ENCODE results near the gene SCN8A.

SCN8A gene

GRCh38 chr12:51730745-51731144, 139.7 kb downstream of the SCN8A start:
- TF ChIP-seq, protein P1, sequence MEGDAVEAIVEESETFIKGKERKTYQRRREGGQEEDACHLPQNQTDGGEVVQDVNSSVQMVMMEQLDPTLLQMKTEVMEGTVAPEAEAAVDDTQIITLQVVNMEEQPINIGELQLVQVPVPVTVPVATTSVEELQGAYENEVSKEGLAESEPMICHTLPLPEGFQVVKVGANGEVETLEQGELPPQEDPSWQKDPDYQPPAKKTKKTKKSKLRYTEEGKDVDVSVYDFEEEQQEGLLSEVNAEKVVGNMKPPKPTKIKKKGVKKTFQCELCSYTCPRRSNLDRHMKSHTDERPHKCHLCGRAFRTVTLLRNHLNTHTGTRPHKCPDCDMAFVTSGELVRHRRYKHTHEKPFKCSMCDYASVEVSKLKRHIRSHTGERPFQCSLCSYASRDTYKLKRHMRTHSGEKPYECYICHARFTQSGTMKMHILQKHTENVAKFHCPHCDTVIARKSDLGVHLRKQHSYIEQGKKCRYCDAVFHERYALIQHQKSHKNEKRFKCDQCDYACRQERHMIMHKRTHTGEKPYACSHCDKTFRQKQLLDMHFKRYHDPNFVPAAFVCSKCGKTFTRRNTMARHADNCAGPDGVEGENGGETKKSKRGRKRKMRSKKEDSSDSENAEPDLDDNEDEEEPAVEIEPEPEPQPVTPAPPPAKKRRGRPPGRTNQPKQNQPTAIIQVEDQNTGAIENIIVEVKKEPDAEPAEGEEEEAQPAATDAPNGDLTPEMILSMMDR (IDR thresholded peaks at IDR 0.05), result no peak
- intact Hi-C loops (cut with DNase I; ENCODE audit: low total_unique reads), result no loop called here
- H3K27me3 ChIP-seq, result no peaks in the 10 kb centered on the region

GRCh38 chr12:51740536-51740935, 149.5 kb downstream of the SCN8A start:
- Histone ChIP-seq H3K27me3 (peaks cover 0 to 3% of the 10 kb centered on the region in 2 donors), H3K4me3 (no peak overlapping the region), H3K4me1 (no peaks in the 10 kb centered on the region), H3K9me3 (no peaks in the 10 kb centered on the region), H3K27ac (no peak overlapping the region), H3K36me3 (no peaks in the 10 kb centered on the region)
- no peak for DNase-seq
- TF ChIP-seq, protein P1 (IDR thresholded peaks at IDR 0.05), result no peak
- intact Hi-C loops (cut with DNase I; ENCODE audit: low total_unique reads), result no loop called here

More at GRCh38 chr12:51730745-51731144, 139.7 kb downstream of the SCN8A start:
- Histone ChIP-seq H3K4me3 (no peak overlapping the region), H3K36me3 (no peaks in the 10 kb centered on the region), H3K4me1 (no peaks in the 10 kb centered on the region), H3K27ac (no peak overlapping the region), H3K9me3 (no peaks in the 10 kb centered on the region)
- DNase-seq, result no peak

DNA sequence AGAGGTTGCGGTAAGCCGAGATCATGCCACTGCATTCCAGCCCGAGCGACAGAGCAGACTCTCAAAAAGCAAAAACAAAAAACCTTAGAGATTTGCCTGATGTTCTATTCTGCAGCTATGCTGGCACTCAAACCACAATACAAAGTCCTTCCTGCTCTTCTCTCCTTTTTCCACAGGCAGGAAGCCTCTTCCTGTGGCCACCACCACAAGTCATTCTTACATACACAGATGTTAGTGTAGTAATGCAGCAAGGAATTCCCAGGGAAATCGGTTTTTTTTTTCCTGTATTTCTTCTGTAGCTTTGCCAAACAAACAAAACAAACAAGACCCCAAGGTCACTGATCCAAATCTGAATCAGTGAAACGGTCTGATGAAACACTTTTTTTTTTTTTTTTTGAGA, 153.2 kb downstream of the SCN8A start:
- no peaks in the 10 kb centered on the region for H3K9me3 ChIP-seq
- H3K27ac ChIP-seq, result no peak overlapping the region
- H3K36me3 ChIP-seq, result no peaks in the 10 kb centered on the region
- TF ChIP-seq, protein P1 (IDR thresholded peaks at IDR 0.05), result no peak
- peaks cover 0 to 3% of the 10 kb centered on the region in 2 donors for H3K27me3 ChIP-seq
- H3K4me1 ChIP-seq, result no peaks in the 10 kb centered on the region
- H3K4me3 ChIP-seq, result no peak overlapping the region
- no peak for DNase-seq
- intact Hi-C loops (cut with DNase I; ENCODE audit: low total_unique reads), result no loop called here

DNA sequence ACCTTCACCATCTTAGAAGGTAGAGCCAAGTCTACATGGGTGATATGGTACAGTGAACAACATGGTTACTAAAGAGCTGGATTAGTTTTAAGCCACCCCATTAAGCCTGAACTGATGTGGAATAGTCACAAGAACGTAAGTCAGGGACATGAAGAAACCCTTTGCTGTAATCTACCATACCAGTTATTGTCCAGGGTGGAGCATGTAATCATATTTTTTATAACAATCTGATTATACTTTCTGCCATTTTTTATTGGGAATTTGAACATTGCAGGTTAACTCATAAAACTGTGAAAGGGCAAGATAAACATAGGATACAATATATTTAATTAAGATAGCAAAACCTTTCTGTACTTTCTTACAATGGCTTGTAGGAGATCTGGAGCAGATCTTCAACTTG, 153.9 kb downstream of the SCN8A start:
- H3K4me3 ChIP-seq, result no peak overlapping the region
- intact Hi-C loops (cut with DNase I; ENCODE audit: low total_unique reads), result no loop called here
- H3K27ac ChIP-seq, result no peak overlapping the region
- H3K4me1 ChIP-seq, result no peaks in the 10 kb centered on the region
- no peaks in the 10 kb centered on the region for H3K36me3 ChIP-seq
- H3K9me3 ChIP-seq, result no peaks in the 10 kb centered on the region
- TF ChIP-seq, protein P1 (IDR thresholded peaks at IDR 0.05), result no peak
- H3K27me3 ChIP-seq, result peaks cover 0 to 3% of the 10 kb centered on the region in 2 donors
- no peak for DNase-seq

DNA sequence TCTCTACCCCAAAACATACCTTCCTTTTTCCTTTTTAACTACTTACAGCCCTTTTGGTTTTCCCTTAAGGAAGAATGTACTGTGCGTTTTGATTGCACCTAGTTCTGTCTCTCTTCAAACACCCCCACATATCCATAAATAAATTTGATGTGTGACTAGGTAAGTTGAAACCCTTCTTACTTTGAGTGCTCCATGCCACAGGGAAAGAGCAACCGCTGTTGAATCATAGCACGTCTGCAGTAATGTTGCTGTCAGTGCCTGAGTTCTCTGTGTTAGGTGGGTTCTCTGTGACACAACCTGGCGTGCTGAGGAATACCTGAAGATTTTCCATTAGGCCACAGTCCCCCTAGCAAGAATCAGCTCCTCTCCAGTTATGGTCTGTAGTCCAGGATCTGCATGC, 155.4 kb downstream of the SCN8A start:
- Histone ChIP-seq H3K27ac (no peak overlapping the region), H3K4me3 (no peak overlapping the region), H3K4me1 (no peaks in the 10 kb centered on the region), H3K36me3 (no peaks in the 10 kb centered on the region), H3K27me3 (peaks cover 0 to 6% of the 10 kb centered on the region in 2 donors), H3K9me3 (no peaks in the 10 kb centered on the region)
- no peak for DNase-seq
- intact Hi-C loops (cut with DNase I; ENCODE audit: low total_unique reads), result no loop called here
- TF ChIP-seq, protein P1 (IDR thresholded peaks at IDR 0.05), result no peak

DNA sequence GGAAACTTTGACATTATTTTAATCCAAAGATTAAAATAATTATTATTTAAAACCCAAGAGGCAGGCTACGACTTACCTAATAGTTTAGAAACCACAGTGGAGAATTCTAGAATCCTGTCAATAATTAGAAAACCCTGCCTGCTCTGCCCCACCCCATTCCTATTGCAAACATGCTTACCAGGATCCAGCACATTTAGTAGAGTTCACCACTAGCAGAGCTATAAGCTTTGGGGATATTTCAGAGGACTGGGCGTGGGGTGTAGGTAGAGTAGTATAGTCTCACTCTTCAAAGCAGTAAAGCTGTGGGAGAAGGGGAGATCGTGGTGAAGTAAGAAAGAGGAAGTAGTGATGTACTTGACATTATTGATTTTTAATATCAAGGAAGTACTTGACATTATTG, 157.2 kb downstream of the SCN8A start:
- intact Hi-C loops (cut with DNase I; ENCODE audit: low total_unique reads), result no loop called here
- DNase-seq, result no peak
- Histone ChIP-seq H3K4me3 (no peak overlapping the region), H3K27ac (no peak overlapping the region), H3K9me3 (no peaks in the 10 kb centered on the region), H3K27me3 (peaks cover 0 to 6% of the 10 kb centered on the region in 2 donors), H3K36me3 (no peaks in the 10 kb centered on the region), H3K4me1 (peaks cover 0 to 7% (median 2%) of the 10 kb centered on the region in 4 donors)
- TF ChIP-seq, protein P1 (IDR thresholded peaks at IDR 0.05), result no peak
